ENCODE data around the gene FREM1. TPM values are rescaled to one million over a fixed set of nuclear protein-coding genes. Genes with fewer than 3 reads are reported as not detected.

The FREM1 gene
- total and polyA plus RNA-seq, 2 of the 13 experiments (the other 11 are each of a cell fraction or from before 2014, with no cell fraction given) = 64.3 to 202 TPM

GRCh38 chr9:14783358-14783757, 126.9 kb downstream of the FREM1 start (continued):
- TF ChIP-seq ZBTB42 (CRISPR knock-in tag; IDR thresholded peaks at IDR 0.05) (no peak), FOXA3 (CRISPR knock-in tag; IDR thresholded peaks at IDR 0.05) (0 out of 2 replicates have a peak, but pooled peaks have one; percentile 14), TCF7 (IDR thresholded peaks at IDR 0.05; ENCODE audit: low read depth) (no peak), KDM5B (CRISPR knock-in tag; IDR thresholded peaks at IDR 0.05; ENCODE audit: borderline replicate concordance) (no peak), SPEN (CRISPR knock-in tag; IDR thresholded peaks at IDR 0.05; ENCODE audit: low read depth) (peak; percentile 23; the same call in 1 of the 2 replicates), PAXIP1 (CRISPR knock-in tag; conservative IDR thresholded peaks at IDR 0.05) (0 out of 2 replicates have a peak, but pooled peaks have one; percentile 35), SOX5 (CRISPR knock-in tag; IDR thresholded peaks at IDR 0.05; ENCODE audit: borderline replicate concordance) (no peak), ZNF773 (CRISPR knock-in tag; IDR thresholded peaks at IDR 0.05; ENCODE audit: borderline replicate concordance) (no peak), ZBTB7A (CRISPR knock-in tag; IDR thresholded peaks at IDR 0.05) (no peak), LRRFIP1 (CRISPR knock-in tag; conservative IDR thresholded peaks at IDR 0.05) (no peak), ZNF331 (CRISPR knock-in tag; IDR thresholded peaks at IDR 0.05) (0 out of 2 replicates have a peak, but pooled peaks have one; percentile 14), ZNF609 (CRISPR knock-in tag; IDR thresholded peaks at IDR 0.05; ENCODE audit: borderline replicate concordance) (no peak)
